B cell (primary cell): Measurements from ENCODE around the gene SLC19A1.

Experiments used
- CTCF ChIP-seq: fragments of 200-600 bp; IDR thresholded peaks from one replicate; pipeline ENCODE4 v1.8.0; 2022; ENCODE audit warnings: antibody characterized with exemption, mild to moderate bottlenecking
- EZH2 ChIP-seq: IDR thresholded peaks from 2 replicates; pipeline ENCODE4 v1.6.1; 2012; ENCODE audit warnings: borderline replicate concordance, low read depth, mild to moderate bottlenecking, moderate library complexity, low read length; ENCODE audit not compliant: insufficient read depth, poor library complexity, severe bottlenecking

DNA sequence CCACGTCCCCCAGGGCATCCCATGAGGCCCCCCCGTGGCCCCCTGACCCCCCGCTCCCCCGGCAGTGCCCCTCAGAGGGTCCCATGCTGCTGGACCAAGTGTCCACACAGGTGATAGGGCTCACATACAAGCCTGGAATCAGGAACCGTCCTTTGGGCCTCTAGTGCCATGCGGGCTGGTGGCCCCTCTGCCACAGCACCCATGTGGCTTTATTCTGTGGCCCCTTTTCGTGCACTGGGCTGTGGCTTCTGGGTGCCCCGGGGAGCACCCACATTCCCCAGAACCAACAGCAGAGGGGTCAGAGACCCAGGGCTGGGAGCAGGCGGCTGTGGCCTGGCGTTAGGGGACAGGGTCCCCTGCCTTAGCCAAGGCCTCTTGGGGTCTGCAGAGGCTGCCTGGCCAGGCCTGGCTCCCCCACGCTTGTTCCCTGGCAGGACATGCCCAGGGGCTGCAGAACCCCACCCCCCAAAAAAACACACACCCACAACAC lies 31.7 kb downstream of the SLC19A1 start:
- TF ChIP-seq CTCF (no peak), EZH2 (no peak)
